ENCODE data around the gene TEDC1. TPM values are rescaled to one million over a fixed set of nuclear protein-coding genes. Genes with fewer than 3 reads are reported as not detected.

Gene TEDC1
- polyA plus RNA-seq, 1 of the 3 experiments (the other 2 are of a cell fraction): 13.4 TPM

DNA sequence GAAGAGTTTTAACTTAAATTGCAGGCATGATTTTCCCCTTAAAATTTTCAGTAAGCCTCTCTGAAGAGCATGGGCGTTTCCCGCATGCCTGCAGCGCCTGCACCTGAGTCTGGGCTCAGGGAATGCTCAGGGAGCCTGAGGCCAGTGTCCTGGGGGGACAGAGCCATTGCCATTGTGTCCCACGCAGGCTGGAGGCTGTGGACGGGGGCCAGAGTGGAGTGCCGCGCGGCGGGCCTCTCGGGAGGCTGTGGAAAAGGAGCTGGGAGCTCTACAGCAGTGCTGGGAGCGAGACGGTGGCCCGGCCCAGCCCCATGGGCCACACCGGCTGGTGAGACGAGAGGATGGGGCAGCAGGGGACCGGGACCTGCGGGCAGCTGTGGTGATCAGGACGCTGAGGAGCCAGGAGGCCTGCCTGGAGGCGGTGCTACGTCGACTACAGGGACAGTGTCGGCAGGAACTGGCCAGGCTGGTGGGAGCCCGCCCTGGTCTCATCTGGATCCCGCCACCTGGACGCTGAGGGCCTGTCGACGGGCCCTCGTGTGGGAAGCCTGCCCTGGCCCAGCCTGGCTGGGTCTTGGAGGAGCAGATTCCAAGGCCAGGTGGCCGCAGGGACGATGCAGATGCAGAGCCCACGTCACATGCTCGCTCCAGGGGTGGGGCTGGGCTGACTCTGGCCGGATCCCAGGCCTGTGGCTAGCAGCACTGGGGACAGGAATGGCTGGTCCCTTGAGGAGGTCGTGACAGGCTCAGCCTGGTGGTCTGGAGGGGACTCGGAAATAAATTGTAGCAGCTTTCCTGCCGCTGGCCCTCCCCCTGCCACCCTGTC is 7.6 kb downstream of the TEDC1 start:
- Histone ChIP-seq H3K4me2 (no peak overlapping the region), H2AFZ (ENCODE audit: low read depth) (no peak overlapping the region), H3K4me3 (ENCODE audit: low read depth in 2 of 2, low read length in 1 of 2) (no peak overlapping the region), H3K27ac (ENCODE audit: low read depth in 2 of 2, low read length in 1 of 2) (no peak overlapping the region), H4K20me1 (ENCODE audit: insufficient read depth) (no peaks in the 10 kb centered on the region), H3K9me3 (no peaks in the 10 kb centered on the region), H3K9ac (no peak overlapping the region), H3K4me1 (ENCODE audit: control insufficient read depth in 1 of 2, insufficient read depth in 2 of 2, low read depth in 1 of 2, low read length in 1 of 2) (no peaks in the 10 kb centered on the region), H3K9me2 (no peaks in the 10 kb centered on the region), H3F3A (replicated peaks; ENCODE audit: insufficient read depth) (no peaks in the 10 kb centered on the region), H3K27me3 (ENCODE audit: insufficient read depth) (no peaks in the 10 kb centered on the region), H3K79me2 (ENCODE audit: insufficient read depth) (no peaks in the 10 kb centered on the region), H3K36me3 (replicated peaks in 1 of 2; ENCODE audit: control insufficient read depth in 1 of 2, insufficient read depth in 2 of 2, low read length in 1 of 2) (no peaks in the 10 kb centered on the region)
- ChIA-PET CTCF (interaction anchor here (0.6 to 1.4 kb wide), 2 partner anchors 9 kb away, joined by 4 to 5 read pairs; no protein-coding TSS in a partner anchor), POLR2A (no interaction called here)
- no peak for TF ChIP-seq FOXJ3 (CRISPR knock-in tag; IDR thresholded peaks at IDR 0.05)
- TF ChIP-seq GATA2 (CRISPR knock-in tag; IDR thresholded peaks at IDR 0.05): no peak
- no peak for TF ChIP-seq SIN3A (IDR thresholded peaks at IDR 0.05; ENCODE audit: borderline replicate concordance, low read depth, low read length)
- TF ChIP-seq, protein P1, sequence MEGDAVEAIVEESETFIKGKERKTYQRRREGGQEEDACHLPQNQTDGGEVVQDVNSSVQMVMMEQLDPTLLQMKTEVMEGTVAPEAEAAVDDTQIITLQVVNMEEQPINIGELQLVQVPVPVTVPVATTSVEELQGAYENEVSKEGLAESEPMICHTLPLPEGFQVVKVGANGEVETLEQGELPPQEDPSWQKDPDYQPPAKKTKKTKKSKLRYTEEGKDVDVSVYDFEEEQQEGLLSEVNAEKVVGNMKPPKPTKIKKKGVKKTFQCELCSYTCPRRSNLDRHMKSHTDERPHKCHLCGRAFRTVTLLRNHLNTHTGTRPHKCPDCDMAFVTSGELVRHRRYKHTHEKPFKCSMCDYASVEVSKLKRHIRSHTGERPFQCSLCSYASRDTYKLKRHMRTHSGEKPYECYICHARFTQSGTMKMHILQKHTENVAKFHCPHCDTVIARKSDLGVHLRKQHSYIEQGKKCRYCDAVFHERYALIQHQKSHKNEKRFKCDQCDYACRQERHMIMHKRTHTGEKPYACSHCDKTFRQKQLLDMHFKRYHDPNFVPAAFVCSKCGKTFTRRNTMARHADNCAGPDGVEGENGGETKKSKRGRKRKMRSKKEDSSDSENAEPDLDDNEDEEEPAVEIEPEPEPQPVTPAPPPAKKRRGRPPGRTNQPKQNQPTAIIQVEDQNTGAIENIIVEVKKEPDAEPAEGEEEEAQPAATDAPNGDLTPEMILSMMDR (IDR thresholded peaks at IDR 0.05): no peak
- no peak for TF ChIP-seq EZH2phosphoT487 (IDR thresholded peaks at IDR 0.05; ENCODE audit: borderline replicate concordance, low read depth)
- TF ChIP-seq TAF1 (IDR thresholded peaks at IDR 0.05; ENCODE audit: borderline replicate concordance, low read depth, low read length): no peak
- TF ChIP-seq POLR2AphosphoS5 (IDR thresholded peaks at IDR 0.05; ENCODE audit: low read depth, low read length): no peak
- no peak for TF ChIP-seq PBX3 (IDR thresholded peaks at IDR 0.05)
- no peak for TF ChIP-seq YY1 (IDR thresholded peaks at IDR 0.05; ENCODE audit: low read depth)
- no peak for TF ChIP-seq ELF1 (IDR thresholded peaks at IDR 0.05)
- no peak for TF ChIP-seq FOXM1 (IDR thresholded peaks at IDR 0.05; ENCODE audit: low read depth)
- no peak for TF ChIP-seq MXI1 (IDR thresholded peaks at IDR 0.05; ENCODE audit: low read depth, low read length)
- TF ChIP-seq EP300 (IDR thresholded peaks at IDR 0.05; ENCODE audit: borderline replicate concordance in 1 of 2, low read depth in 1 of 2, low read length in 1 of 2): no peak
- no peak for TF ChIP-seq RAD21 (IDR thresholded peaks at IDR 0.05; ENCODE audit: low read length)
- TF ChIP-seq, protein P2, sequence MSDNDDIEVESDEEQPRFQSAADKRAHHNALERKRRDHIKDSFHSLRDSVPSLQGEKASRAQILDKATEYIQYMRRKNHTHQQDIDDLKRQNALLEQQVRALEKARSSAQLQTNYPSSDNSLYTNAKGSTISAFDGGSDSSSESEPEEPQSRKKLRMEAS (IDR thresholded peaks at IDR 0.05; ENCODE audit: low read depth): no peak
- TF ChIP-seq SMC3 (IDR thresholded peaks at IDR 0.05; ENCODE audit: low read depth, low read length): no peak
- 96% methylated on average over 15 of the region's 36 CpGs for WGBS (ENCODE audit: low lambda C conversion rate)
- DNase-seq: no peak

Measured in SK-N-SH (cell line).